ENCODE results near the gene LARP4. TPM values are rescaled to one million over a fixed set of nuclear protein-coding genes. Genes with fewer than 3 reads are reported as not detected.

LARP4 gene
- total and polyA plus RNA-seq, 9 of the 15 experiments (the other 6 are each of a cell fraction or from before 2014, with no cell fraction given): 31.6 to 84.5 (median 52.4) TPM

GRCh38 chr12:50504798-50505674 lies 104.4 kb downstream of the LARP4 start, which contains the start of gene DIP2B (continued):
- TF ChIP-seq RBM14 (IDR thresholded peaks at IDR 0.05; ENCODE audit: borderline replicate concordance, insufficient read depth, low read depth, low read length) (0 out of 2 replicates have a peak, but pooled peaks have one; percentile 76), HDAC1 (IDR thresholded peaks at IDR 0.05) (peak in 1 of 2 experiments; percentile 66; a peak in 1 of 4 replicates), E2F4 (CRISPR knock-in tag; IDR thresholded peaks at IDR 0.05; ENCODE audit: low read depth) (no peak), ZBTB9 (CRISPR knock-in tag; IDR thresholded peaks at IDR 0.05) (peak; percentile 16; the same call in 1 of the 2 replicates), NFE2 (IDR thresholded peaks at IDR 0.05; ENCODE audit: low read depth) (0 out of 2 replicates have a peak, but pooled peaks have one; percentile 8), SOX6 (IDR thresholded peaks at IDR 0.05) (peak; percentile 46), GTF2F1 (IDR thresholded peaks at IDR 0.05; ENCODE audit: low read depth, low read length) (no peak)
- TF ChIP-seq, protein P1, sequence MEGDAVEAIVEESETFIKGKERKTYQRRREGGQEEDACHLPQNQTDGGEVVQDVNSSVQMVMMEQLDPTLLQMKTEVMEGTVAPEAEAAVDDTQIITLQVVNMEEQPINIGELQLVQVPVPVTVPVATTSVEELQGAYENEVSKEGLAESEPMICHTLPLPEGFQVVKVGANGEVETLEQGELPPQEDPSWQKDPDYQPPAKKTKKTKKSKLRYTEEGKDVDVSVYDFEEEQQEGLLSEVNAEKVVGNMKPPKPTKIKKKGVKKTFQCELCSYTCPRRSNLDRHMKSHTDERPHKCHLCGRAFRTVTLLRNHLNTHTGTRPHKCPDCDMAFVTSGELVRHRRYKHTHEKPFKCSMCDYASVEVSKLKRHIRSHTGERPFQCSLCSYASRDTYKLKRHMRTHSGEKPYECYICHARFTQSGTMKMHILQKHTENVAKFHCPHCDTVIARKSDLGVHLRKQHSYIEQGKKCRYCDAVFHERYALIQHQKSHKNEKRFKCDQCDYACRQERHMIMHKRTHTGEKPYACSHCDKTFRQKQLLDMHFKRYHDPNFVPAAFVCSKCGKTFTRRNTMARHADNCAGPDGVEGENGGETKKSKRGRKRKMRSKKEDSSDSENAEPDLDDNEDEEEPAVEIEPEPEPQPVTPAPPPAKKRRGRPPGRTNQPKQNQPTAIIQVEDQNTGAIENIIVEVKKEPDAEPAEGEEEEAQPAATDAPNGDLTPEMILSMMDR (IDR thresholded peaks at IDR 0.05 in 2 of 3, conservative IDR thresholded peaks at IDR 0.05 in 1 of 3; ENCODE audit: insufficient read depth in 2 of 3, low read depth in 1 of 3, low read length in 3 of 3): peak; percentile 86 to 95 (median 88)
- TF ChIP-seq, protein P2, sequence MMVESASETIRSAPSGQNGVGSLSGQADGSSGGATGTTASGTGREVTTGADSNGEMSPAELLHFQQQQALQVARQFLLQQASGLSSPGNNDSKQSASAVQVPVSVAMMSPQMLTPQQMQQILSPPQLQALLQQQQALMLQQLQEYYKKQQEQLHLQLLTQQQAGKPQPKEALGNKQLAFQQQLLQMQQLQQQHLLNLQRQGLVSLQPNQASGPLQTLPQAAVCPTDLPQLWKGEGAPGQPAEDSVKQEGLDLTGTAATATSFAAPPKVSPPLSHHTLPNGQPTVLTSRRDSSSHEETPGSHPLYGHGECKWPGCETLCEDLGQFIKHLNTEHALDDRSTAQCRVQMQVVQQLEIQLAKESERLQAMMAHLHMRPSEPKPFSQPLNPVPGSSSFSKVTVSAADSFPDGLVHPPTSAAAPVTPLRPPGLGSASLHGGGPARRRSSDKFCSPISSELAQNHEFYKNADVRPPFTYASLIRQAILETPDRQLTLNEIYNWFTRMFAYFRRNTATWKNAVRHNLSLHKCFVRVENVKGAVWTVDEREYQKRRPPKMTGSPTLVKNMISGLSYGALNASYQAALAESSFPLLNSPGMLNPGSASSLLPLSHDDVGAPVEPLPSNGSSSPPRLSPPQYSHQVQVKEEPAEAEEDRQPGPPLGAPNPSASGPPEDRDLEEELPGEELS (CRISPR knock-in tag; IDR thresholded peaks at IDR 0.05; ENCODE audit: borderline replicate concordance): peak; percentile 49
- TF ChIP-seq, protein P3, sequence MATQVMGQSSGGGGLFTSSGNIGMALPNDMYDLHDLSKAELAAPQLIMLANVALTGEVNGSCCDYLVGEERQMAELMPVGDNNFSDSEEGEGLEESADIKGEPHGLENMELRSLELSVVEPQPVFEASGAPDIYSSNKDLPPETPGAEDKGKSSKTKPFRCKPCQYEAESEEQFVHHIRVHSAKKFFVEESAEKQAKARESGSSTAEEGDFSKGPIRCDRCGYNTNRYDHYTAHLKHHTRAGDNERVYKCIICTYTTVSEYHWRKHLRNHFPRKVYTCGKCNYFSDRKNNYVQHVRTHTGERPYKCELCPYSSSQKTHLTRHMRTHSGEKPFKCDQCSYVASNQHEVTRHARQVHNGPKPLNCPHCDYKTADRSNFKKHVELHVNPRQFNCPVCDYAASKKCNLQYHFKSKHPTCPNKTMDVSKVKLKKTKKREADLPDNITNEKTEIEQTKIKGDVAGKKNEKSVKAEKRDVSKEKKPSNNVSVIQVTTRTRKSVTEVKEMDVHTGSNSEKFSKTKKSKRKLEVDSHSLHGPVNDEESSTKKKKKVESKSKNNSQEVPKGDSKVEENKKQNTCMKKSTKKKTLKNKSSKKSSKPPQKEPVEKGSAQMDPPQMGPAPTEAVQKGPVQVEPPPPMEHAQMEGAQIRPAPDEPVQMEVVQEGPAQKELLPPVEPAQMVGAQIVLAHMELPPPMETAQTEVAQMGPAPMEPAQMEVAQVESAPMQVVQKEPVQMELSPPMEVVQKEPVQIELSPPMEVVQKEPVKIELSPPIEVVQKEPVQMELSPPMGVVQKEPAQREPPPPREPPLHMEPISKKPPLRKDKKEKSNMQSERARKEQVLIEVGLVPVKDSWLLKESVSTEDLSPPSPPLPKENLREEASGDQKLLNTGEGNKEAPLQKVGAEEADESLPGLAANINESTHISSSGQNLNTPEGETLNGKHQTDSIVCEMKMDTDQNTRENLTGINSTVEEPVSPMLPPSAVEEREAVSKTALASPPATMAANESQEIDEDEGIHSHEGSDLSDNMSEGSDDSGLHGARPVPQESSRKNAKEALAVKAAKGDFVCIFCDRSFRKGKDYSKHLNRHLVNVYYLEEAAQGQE (IDR thresholded peaks at IDR 0.05; ENCODE audit: borderline replicate concordance): peak; percentile 97
- TF ChIP-seq, protein P3 (CRISPR knock-in tag; IDR thresholded peaks at IDR 0.05; ENCODE audit: low read depth): no peak
